ENCODE results near the gene MEPE.

MEPE gene

GRCh38 chr4:87843936-87844335 is 11.2 kb downstream of the MEPE start:
- DNase-seq = no peak

DNA sequence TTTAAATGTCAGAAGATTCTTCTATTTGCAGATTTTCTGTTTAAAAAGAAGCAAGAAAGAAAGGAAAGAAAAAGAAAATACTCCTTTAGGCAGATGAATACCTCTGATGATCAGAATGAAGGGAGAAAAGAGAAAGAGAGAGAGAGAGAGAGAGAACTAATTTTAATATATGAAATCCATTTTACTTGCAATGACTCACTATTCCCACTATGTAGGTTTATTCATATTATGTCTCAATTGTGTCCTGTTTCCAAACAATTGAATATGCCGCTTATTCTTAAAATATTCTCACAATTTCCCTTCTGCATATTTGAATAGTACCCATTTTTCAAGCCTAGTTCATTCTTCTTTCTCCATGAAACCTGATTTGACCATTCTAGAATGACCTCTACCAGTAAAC is 11.7 kb downstream of the MEPE start:
- no peak for DNase-seq

GRCh38 chr4:87846226-87846625 is 13.5 kb downstream of the MEPE start:
- DNase-seq = no peak

DNA sequence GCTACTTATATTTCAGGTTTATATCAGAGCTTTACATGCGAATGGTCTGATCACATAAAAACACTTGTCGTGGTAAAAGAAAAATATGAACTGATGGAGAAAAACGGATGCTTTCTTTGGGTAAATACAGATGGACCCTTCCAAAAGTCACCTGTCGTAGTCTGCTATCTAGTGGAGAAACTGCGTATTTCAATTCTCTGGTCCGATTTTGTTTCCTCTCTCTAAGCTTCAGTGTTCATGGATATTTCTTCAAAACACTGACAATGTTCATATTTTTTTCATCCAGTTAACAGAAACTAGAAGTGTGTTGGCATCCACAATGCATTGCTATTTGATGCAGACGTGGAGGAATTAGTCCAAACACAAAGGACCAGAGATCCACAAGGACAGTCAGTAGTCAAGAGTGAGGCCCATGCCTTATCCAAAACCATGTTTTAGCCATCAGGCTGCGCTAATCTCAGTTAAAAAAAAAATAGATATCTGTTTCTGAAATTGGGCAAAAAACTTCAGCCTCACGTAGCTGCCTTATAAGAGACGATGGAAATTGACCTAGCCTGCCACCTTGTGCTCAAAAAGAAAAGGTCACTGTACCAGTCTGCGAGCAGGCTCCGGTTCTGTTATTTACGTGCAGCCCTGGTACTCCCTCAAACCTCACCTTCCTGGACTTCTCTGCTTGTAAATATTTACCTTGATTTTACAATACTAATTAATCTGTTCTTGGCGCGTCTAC is 16.0 kb downstream of the MEPE start:
- DNase-seq = peak; percentile 25

DNA sequence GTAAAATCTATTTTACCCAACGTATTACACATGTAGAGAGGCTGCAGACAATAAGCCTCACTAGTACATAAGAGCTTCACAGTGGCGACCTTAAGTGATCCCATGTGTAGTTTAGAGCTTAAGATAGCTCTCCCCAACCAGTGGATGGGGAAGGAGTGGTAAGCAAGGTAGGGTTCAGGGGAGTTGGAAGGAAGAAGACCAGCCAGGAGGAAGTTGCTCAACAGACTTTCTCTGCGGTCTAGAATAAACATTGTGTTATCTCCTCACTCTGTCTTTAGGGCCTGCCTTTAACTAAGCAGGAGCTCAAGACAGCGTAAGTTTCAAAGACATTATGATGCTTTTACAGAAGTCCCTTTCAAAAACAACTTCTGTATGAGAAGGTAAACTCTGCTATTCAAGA is 16.8 kb downstream of the MEPE start:
- no peak for DNase-seq

- no peak for DNase-seq
Observed at GRCh38 chr4:87851332-87851731, 18.6 kb downstream of the MEPE start.

DNA sequence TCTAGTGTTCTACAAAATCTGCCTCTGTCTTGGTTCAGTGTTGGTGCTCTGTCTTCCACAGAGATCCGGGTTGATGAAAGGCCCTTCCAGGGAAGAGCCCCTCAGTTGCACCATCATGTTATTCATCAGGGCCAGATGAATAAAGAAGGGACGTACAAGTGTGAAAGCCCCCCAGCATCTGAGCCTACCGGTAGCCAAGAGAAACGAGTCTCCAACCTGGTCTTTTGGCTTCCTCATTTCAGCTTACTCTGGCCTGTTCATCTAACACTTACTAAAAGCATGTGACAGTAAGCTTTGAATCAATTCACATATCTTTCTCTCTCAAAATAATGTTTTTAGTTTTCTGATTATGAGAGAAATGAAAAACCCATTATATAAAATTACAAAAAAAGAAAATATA is 19.2 kb downstream of the MEPE start:
- no peak for DNase-seq

DNA sequence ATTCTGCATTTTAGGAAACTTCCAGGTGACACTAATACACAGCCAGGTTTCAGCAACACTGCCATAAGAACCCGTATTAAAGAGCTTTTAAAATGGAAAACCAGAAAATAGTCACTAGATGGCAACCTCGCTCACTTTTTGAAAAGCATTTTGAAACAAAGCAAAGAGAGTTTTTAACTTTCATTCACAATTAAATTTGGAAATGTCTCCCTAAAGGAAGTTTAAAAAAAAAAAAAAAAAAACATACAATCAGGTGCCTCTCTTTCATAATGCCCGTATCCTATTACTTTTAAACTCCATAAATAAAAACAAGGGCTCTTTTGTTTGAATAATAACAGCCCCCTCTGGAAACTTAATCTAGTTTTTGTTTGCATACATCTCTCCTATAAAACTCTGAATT is 20.3 kb downstream of the MEPE start:
- DNase-seq = no peak

DNA sequence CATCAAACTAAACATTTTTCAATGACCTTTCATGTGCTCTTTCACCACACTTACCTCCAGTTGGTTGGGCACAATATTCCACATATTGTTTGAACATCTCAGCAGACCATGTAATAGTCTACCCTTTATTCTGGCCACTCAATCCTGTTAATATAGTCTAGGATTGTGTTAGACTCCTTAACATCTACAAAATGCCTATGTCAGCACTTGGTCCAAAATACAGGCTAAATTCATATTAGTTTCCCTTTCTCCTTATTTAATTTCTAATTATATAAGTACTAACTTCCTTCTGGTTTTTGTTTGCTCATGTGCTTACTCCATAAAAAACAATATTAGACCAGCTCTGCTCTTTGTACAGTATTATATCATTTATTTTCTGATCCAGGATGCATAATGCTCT is 21.1 kb downstream of the MEPE start:
- no peak for DNase-seq

- DNase-seq = no peak
Observed at GRCh38 chr4:87855559-87855958, 22.8 kb downstream of the MEPE start.

GRCh38 chr4:87856816-87857215 is 24.0 kb downstream of the MEPE start:
- DNase-seq = no peak

GRCh38 chr4:87857789-87858188 is 25.0 kb downstream of the MEPE start:
- no peak for DNase-seq

DNA sequence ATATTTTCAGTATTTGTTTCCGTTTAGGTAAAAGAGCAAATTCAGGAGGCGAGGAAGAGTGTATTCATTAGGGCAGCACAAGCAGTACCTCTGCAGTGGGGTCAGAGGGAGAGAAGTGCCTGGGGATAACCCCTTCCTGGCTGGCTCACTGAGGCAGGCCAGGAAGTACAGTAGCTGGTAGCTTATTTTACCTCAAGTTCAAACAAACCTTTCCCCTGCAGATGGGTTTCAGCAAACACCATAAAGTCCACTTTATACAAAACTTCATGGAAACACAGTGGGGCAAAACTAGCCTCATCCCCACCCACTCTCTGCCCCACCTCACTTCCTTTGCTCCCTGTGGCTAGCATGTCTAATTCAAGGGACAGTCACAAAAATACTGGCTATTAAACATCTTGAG is 29.5 kb downstream of the MEPE start:
- no peak for DNase-seq

- DNase-seq = no peak
Observed at GRCh38 chr4:87863486-87863885, 30.7 kb downstream of the MEPE start.

- DNase-seq = no peak
Observed at GRCh38 chr4:87864321-87864720, 31.6 kb downstream of the MEPE start.

GRCh38 chr4:87865288-87865687 is 32.5 kb downstream of the MEPE start:
- no peak for DNase-seq

- DNase-seq = no peak
Observed at GRCh38 chr4:87865960-87866598, 33.3 kb downstream of the MEPE start.

DNA sequence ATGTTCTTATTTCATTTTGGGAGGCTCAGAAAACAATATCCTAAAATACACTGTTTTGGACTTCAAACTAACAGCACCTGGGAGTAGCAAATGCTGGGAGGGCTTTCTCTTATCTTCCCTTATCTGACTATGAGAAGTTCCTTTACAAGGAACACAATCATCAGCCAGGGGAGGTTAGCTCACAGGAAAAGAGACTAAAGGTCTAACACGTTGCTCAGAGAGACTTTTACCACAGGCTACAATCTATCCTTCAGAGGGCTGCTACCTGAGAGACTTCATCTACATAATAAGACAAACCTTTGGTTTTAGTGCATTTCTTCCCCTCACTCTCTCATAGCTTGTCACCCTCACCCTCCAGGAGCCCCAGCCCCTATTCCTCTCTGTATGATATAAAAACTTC is 35.8 kb downstream of the MEPE start:
- no peak for DNase-seq

DNA sequence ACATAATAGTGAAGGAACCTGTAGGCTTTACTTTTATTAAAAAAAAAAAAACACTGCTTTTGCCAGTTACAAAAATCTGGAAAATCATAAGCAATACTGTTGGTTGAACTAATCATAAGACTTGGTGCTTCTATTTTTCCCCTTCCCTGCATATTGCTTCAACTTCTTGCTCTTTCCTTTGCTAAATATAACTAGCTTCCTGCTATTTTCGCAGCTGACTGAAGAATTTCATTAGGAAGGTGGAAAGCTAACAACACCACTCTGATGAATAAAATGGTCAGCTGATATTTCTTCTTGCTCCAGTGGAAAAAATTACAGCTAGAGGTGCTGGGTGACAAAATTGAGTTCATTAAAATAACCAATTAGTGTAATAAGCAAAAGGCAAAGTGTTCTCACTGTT is 39.3 kb downstream of the MEPE start:
- no peak for DNase-seq

DNA sequence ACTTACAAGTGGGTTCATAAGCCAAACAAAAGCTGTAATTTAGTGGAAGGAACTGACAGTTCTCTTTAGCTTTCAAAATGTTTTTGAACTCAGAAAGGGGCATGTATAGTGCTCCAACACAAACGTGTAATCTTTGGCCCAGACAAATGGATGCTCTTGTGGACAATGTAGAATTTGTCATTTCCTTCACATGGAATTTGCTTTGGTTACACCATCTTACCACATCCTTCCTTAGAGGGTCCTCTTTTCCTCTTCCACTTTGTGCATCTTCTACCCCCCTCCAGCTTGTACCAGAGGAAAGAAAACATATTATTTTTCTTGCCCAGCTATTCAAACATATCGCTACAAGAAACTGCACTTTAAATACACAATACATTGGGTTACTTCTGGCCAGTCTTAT is 42.4 kb downstream of the MEPE start:
- no peak for DNase-seq

DNA sequence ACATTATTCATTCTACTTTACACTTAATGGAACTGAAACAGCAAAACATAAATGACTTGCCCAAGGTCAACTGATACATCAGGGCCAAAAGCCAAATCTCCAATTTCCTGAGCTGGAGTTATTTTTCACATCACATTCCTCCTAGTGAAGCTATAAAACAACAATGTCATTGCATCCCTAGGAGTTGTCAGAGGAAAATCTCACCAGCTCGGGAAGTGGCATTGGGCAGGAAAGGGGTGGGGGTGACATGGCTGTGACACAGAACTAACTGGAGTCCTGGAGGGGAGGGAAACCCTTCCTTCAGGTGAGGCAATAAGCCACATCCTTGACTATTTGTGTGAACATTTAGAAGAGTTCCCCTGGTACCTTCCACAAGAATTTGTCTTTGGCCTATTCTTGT is 47.3 kb downstream of the MEPE start:
- DNase-seq = no peak

DNA sequence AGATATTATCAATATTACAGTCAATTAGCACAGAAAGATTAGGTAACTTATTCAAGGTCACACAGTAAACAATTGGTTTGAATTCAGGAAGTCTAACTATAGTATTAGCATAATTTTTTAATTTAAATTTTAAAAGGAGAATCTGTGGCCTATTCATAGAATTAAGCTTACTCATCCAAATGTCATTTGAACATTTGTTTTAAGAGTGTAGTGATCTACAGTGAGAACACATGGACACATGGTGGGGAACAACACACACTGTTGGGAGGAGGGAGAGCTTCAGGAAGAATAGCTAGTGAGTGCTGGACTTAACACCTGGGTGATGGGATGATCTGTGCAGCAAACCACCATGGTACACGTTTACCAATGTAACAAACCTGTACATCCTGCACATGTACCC is 48.3 kb downstream of the MEPE start:
- no peak for DNase-seq

DNA sequence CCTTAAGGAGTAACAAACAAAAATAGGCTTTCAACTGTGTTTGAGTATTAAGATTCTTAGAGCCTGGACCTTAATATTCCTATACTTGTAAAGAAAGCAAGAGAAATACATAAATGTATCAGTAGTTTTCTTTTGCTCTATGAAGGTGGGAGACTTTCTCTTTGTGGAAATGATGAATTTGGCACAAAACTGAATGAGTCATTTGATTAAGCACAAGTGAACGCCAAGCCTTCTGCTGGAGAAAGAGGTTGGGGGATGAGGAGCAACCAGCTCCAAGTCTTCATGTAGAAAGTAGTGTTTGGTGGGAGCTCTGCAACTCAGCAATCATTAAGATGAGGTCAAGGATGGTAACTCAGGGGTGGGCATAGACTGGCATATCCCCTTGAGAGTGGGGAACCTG is 49.6 kb downstream of the MEPE start:
- DNase-seq = no peak

- DNase-seq = no peak
Observed at GRCh38 chr4:87882861-87883260, 50.1 kb downstream of the MEPE start.

DNA sequence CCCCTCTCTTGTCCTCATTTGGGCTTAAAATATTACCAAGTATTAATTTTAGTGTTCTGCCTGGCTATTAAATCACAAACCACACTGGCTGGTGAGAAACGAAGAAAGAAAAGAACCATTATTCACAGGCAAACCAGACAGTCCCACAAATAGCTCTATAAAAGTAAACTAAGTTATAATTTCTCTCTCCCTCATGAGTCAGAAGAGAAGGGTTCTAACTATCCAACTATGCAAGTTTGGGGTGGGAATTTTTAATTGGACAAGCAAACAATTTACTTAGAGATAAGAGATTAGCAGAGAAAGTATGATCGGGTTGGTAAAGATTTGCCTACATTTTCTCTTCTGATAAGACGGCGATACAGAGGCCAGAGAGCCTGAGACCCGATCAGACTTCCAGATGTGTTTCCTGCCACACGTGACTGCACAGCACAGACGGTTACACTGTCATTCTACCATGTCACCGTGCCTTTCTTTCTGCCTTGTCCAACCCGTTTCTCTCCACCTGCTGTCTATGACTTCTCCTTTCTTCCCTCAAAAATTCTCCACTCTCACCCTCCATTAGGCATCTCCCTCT is 52.3 kb downstream of the MEPE start:
- DNase-seq = no peak
